Hepatocyte (in vitro differentiated cells): ENCODE results near the gene AXDND1. TPM values are rescaled to one million over a fixed set of nuclear protein-coding genes. Genes with fewer than 3 reads are reported as not detected.

Source experiments
- DNase-seq: peaks from one replicate; pipeline ENCODE4 v3.0.0-alpha.2; 2016; ENCODE audit warnings: low spot score
- H2AFZ ChIP-seq: fragments of 200-600 bp; sonication (generic); 2 replicates; pipeline ENCODE4 v1.6.0; 2016; ENCODE audit warnings: antibody characterized with exemption, mild to moderate bottlenecking
- H3K27ac ChIP-seq: fragments of 200-600 bp; sonication (generic); 2 replicates; pipeline ENCODE4 v1.5.1; 2016; ENCODE audit warnings: mild to moderate bottlenecking
- H3K27me3 ChIP-seq: fragments of 200-600 bp; sonication (generic); 2 replicates; pipeline ENCODE4 v1.6.1; 2016
- H3K36me3 ChIP-seq: fragments of 200-600 bp; sonication (generic); replicated peaks from 2 replicates; pipeline ENCODE4 v1.5.1; 2016; ENCODE audit warnings: low read depth; ENCODE audit not compliant: insufficient read depth
- H3K4me1 ChIP-seq: fragments of 200-600 bp; sonication (generic); 2 replicates; pipeline ENCODE4 v1.5.1; 2016; ENCODE audit warnings: mild to moderate bottlenecking, moderate library complexity; ENCODE audit not compliant: insufficient read depth
- H3K4me2 ChIP-seq: fragments of 200-600 bp; sonication (generic); 2 replicates; pipeline ENCODE4 v1.6.0; 2016
- H3K4me3 ChIP-seq: fragments of 200-600 bp; sonication (generic); 2 replicates; pipeline ENCODE4 v1.5.1; 2016; ENCODE audit warnings: mild to moderate bottlenecking
- H3K79me2 ChIP-seq: fragments of 200-600 bp; sonication (generic); 2 replicates; pipeline ENCODE4 v1.6.0; 2017; ENCODE audit warnings: mild to moderate bottlenecking
- H3K9me2 ChIP-seq: fragments of 200-600 bp; sonication (generic); replicated peaks from 2 replicates; pipeline ENCODE4 v1.6.0; 2017; ENCODE audit warnings: mild to moderate bottlenecking; ENCODE audit not compliant: insufficient read depth
- H3K9me3 ChIP-seq: fragments of 200-600 bp; sonication (generic); 2 replicates; pipeline ENCODE4 v1.5.1; 2016; ENCODE audit warnings: low read depth, mild to moderate bottlenecking
- H4K20me1 ChIP-seq: fragments of 200-600 bp; sonication (generic); 2 replicates; pipeline ENCODE4 v1.6.0; 2016; ENCODE audit warnings: mild to moderate bottlenecking; ENCODE audit not compliant: insufficient read depth, poor library complexity, severe bottlenecking
- EZH2 ChIP-seq: fragments of 200-600 bp; sonication (generic); IDR thresholded peaks from 2 replicates; pipeline ENCODE4 v1.6.1; 2016; ENCODE audit warnings: antibody characterized with exemption, mild to moderate bottlenecking, borderline replicate concordance
- EZH2phosphoT487 ChIP-seq: fragments of 200-600 bp; sonication (generic); IDR thresholded peaks from one replicate; pipeline ENCODE4 v1.6.1; 2018; ENCODE audit warnings: antibody characterized with exemption, mild to moderate bottlenecking, low read depth, moderate library complexity; ENCODE audit not compliant: unreplicated experiment, severe bottlenecking
- WGBS: methylation state at CpG from one replicate; pipeline ENCODE4 v1.1.6; 2016; ENCODE audit warnings: low lambda C conversion rate; ENCODE audit errors: missing lambda C conversion rate; 5-methylcytosine and 5-hydroxymethylcytosine counted together
- polyA plus RNA-seq: library from polyadenylated mRNA; unstranded; fragments of >200 nt; fragmentation: Nextera tagmentation; extraction: Ambion mirVana; gene quantifications from 2 replicates; pipeline ENCODE4 v1.2.1, GENCODE V29; 2016
- total RNA-seq: library from RNA; depleted of rRNA; stranded (reverse); fragments of >200 nt; gene quantifications from 2 replicates; pipeline ENCODE4 v1.2.3, GENCODE V29; 2014
- TF ChIP-seq, protein P1 (sequence below): fragments of 200-600 bp; sonication (generic); IDR thresholded peaks from 2 replicates; pipeline ENCODE4 v1.5.1; 2016; ENCODE audit warnings: antibody characterized with exemption, mild to moderate bottlenecking; ENCODE audit not compliant: poor library complexity

The AXDND1 gene
- total and polyA plus RNA-seq, 2 experiments from 2014 or later = 0.13 to 0.27 TPM

DNA sequence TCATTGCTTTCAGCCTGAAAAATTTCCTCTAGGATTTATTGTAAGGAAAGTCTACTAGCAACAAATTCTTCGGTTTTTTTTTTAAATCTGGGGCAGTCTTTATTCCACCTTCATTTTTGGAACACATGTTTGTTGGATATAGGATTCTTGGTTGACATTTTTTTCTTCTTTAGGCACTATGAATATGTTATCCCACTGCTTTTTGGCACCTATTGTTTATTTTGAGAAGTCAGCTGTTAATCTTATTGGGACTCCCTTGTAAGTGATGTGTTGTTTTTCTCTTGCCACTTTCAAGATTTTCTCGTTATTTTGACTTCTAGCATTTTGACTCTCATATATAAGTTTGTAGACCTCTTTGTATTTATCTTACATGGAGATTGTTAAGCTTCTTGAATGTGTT is 110.7 kb downstream of the AXDND1 start:
- 63% methylated on average over 2 of the region's 2 CpGs for WGBS
- no peaks in the 10 kb centered on the region for H3K9me2 ChIP-seq
- H3K79me2 ChIP-seq = no peaks in the 10 kb centered on the region
- no peak overlapping the region for H3K27ac ChIP-seq
- H2AFZ ChIP-seq = no peak overlapping the region
- no peak for DNase-seq
- peaks cover 8% of the 10 kb centered on the region for H3K9me3 ChIP-seq
- TF ChIP-seq, protein P1, sequence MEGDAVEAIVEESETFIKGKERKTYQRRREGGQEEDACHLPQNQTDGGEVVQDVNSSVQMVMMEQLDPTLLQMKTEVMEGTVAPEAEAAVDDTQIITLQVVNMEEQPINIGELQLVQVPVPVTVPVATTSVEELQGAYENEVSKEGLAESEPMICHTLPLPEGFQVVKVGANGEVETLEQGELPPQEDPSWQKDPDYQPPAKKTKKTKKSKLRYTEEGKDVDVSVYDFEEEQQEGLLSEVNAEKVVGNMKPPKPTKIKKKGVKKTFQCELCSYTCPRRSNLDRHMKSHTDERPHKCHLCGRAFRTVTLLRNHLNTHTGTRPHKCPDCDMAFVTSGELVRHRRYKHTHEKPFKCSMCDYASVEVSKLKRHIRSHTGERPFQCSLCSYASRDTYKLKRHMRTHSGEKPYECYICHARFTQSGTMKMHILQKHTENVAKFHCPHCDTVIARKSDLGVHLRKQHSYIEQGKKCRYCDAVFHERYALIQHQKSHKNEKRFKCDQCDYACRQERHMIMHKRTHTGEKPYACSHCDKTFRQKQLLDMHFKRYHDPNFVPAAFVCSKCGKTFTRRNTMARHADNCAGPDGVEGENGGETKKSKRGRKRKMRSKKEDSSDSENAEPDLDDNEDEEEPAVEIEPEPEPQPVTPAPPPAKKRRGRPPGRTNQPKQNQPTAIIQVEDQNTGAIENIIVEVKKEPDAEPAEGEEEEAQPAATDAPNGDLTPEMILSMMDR = no peak
- no peak for TF ChIP-seq EZH2phosphoT487
- no peak for TF ChIP-seq EZH2
- no peaks in the 10 kb centered on the region for H3K27me3 ChIP-seq
- no peak overlapping the region for H3K4me2 ChIP-seq
- no peak overlapping the region for H3K4me3 ChIP-seq
- H3K36me3 ChIP-seq = no peaks in the 10 kb centered on the region
- no peaks in the 10 kb centered on the region for H3K4me1 ChIP-seq
- H4K20me1 ChIP-seq = no peaks in the 10 kb centered on the region

DNA sequence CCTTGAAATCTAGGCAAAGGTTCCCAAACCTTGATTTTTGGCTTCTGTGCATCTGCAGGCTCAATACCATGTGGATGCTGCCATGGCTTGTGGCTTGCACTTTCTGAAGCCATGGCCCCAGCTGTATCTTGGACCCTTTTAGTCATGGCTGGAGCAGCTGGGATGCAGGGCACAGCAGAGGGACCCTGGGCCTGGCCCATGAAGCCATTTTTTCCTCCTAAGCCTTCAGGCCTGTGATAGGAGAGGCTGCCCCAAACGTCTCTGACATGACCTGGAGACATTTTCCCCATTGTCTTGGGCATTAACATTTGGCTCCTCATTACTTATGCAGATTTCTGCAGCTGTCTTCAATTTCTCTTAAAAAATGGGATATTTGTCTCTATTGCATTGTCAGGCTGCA is 112.6 kb downstream of the AXDND1 start:
- no peaks in the 10 kb centered on the region for H3K4me1 ChIP-seq
- H3K79me2 ChIP-seq = no peaks in the 10 kb centered on the region
- no peaks in the 10 kb centered on the region for H3K9me2 ChIP-seq
- H3K9me3 ChIP-seq = peaks cover 8% of the 10 kb centered on the region
- TF ChIP-seq EZH2 (no peak), EZH2phosphoT487 (no peak)
- TF ChIP-seq, protein P1 = no peak
- no peak overlapping the region for H3K4me2 ChIP-seq
- no peaks in the 10 kb centered on the region for H4K20me1 ChIP-seq
- no peak for DNase-seq
- H2AFZ ChIP-seq = no peak overlapping the region
- no peak overlapping the region for H3K27ac ChIP-seq
- no peak overlapping the region for H3K4me3 ChIP-seq
- no peaks in the 10 kb centered on the region for H3K36me3 ChIP-seq
- H3K27me3 ChIP-seq = no peaks in the 10 kb centered on the region
- 16% methylated on average over 1 of the region's 1 CpG for WGBS

DNA sequence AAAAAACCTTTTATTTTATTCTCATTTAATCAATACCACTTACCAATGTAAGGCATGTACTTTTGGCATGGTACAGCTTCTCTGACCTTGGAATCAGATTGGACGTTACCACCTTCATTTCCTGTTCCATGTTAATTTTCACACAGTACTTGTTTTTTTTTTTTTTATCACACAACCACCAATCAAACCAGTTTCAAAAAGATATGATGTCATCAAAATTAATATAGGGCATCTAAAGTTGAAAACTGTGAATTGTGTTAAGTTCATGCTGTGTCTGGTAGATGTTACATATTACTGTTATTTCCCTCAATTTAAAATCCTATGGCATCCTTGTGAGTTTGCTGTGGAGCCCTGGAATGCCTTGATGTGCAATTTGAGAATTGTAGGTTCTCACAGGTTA is 124.8 kb downstream of the AXDND1 start:
- TF ChIP-seq EZH2phosphoT487 (no peak), EZH2 (no peak)
- TF ChIP-seq, protein P1 = no peak
- H3K27me3 ChIP-seq = no peaks in the 10 kb centered on the region
- no peaks in the 10 kb centered on the region for H3K9me3 ChIP-seq
- no peaks in the 10 kb centered on the region for H3K9me2 ChIP-seq
- WGBS = 88% methylated on average over 1 of the region's 1 CpG
- no peaks in the 10 kb centered on the region for H3K4me1 ChIP-seq
- no peak overlapping the region for H3K4me2 ChIP-seq
- no peaks in the 10 kb centered on the region for H3K36me3 ChIP-seq
- no peak overlapping the region for H3K4me3 ChIP-seq
- DNase-seq = no peak
- H2AFZ ChIP-seq = no peak overlapping the region
- no peaks in the 10 kb centered on the region for H3K79me2 ChIP-seq
- no peak overlapping the region for H3K27ac ChIP-seq
- H4K20me1 ChIP-seq = no peaks in the 10 kb centered on the region

DNA sequence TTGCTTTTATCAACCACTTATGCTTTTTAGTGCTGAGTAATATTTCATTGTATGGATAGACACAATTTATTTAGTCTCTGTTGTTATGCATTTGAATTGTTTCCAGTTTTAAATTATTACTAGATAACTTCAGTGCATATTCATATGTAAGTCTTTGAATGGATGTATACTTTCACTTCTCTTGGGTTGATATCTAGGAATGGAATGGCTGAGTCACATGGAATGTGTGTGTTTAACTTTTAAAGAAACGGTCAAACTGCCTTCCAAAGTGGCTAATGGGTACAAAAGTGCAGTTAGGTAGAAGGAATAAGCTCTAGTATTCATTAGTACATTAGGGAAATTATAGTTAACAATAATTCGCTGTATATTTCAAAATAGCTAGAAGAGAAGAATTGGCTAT is 127.6 kb downstream of the AXDND1 start:
- Histone ChIP-seq H3K27me3 (no peaks in the 10 kb centered on the region), H3K79me2 (no peaks in the 10 kb centered on the region), H3K4me1 (no peaks in the 10 kb centered on the region), H3K27ac (no peak overlapping the region), H3K4me2 (no peak overlapping the region), H3K9me3 (no peaks in the 10 kb centered on the region), H3K4me3 (no peak overlapping the region), H2AFZ (no peak overlapping the region), H4K20me1 (no peaks in the 10 kb centered on the region), H3K36me3 (no peaks in the 10 kb centered on the region), H3K9me2 (no peaks in the 10 kb centered on the region)
- WGBS = 68% methylated on average over 2 of the region's 2 CpGs
- no peak for DNase-seq
- no peak for TF ChIP-seq EZH2
- TF ChIP-seq EZH2phosphoT487 = no peak
- TF ChIP-seq, protein P1 = no peak
